H9 (cell line): ENCODE measurements around the gene ELFN2. TPM values are rescaled to one million over a fixed set of nuclear protein-coding genes. Genes with fewer than 3 reads are reported as not detected.

Experiments
- DNase-seq: peaks from one replicate; pipeline ENCODE4 v3.0.0-alpha.2; 2017
- H2AFZ ChIP-seq: one replicate; pipeline ENCODE4 v1.6.1; 2013; ENCODE audit warnings: mild to moderate bottlenecking, low read length, control low read depth, moderate library complexity
- H2AK5ac ChIP-seq: 2 replicates; pipeline ENCODE4 v1.6.1; 2013; ENCODE audit warnings: low read length, control low read depth, mixed read lengths; ENCODE audit not compliant: insufficient read length
- H2BK120ac ChIP-seq: one replicate; pipeline ENCODE4 v1.6.1; 2013; ENCODE audit warnings: low read depth, mild to moderate bottlenecking, low read length, control low read depth, inconsistent platforms; ENCODE audit not compliant: poor library complexity, severe bottlenecking
- H2BK12ac ChIP-seq: 2 replicates; pipeline ENCODE4 v1.6.1; 2013; ENCODE audit warnings: low read length, control low read depth, mixed read lengths, low read depth; ENCODE audit not compliant: insufficient read length
- H2BK15ac ChIP-seq: 2 replicates; pipeline ENCODE4 v1.6.1; 2013; ENCODE audit warnings: low read depth, low read length, control low read depth
- H2BK20ac ChIP-seq: one replicate; pipeline ENCODE4 v1.6.1; 2013; ENCODE audit warnings: low read depth, mild to moderate bottlenecking, low read length, control low read depth, inconsistent platforms; ENCODE audit not compliant: poor library complexity, severe bottlenecking
- H2BK5ac ChIP-seq: 2 replicates; pipeline ENCODE4 v1.6.1; 2013; ENCODE audit warnings: low read length, control low read depth, mixed read lengths; ENCODE audit not compliant: insufficient read length
- H3K14ac ChIP-seq: 2 replicates; pipeline ENCODE4 v1.6.1; 2013; ENCODE audit warnings: low read length, control low read depth; ENCODE audit not compliant: insufficient read depth
- H3K18ac ChIP-seq: 2 replicates; pipeline ENCODE4 v1.6.1; 2013; ENCODE audit warnings: low read depth, mild to moderate bottlenecking, mixed read lengths, low read length, control low read depth; ENCODE audit not compliant: insufficient read length
- H3K23ac ChIP-seq: 2 replicates; pipeline ENCODE4 v1.6.1; 2013; ENCODE audit warnings: low read length, control low read depth, mixed read lengths, low read depth; ENCODE audit not compliant: insufficient read length
- H3K23me2 ChIP-seq: 2 replicates; pipeline ENCODE4 v1.6.1; 2013; ENCODE audit warnings: low read depth, mild to moderate bottlenecking, mixed read lengths, low read length, control low read depth; ENCODE audit not compliant: insufficient read length, poor library complexity, severe bottlenecking
- H3K27ac ChIP-seq: 2 replicates; pipeline ENCODE4 v1.5.1; 2013; ENCODE audit warnings: low read length, control low read depth, mixed read lengths, low read depth; ENCODE audit not compliant: insufficient read length
- H3K27me3 ChIP-seq: 2 replicates; pipeline ENCODE4 v1.6.1; 2013; ENCODE audit warnings: low read length, control low read depth, inconsistent platforms; ENCODE audit not compliant: insufficient read depth
- H3K4ac ChIP-seq: 2 replicates; pipeline ENCODE4 v1.6.1; 2013; ENCODE audit warnings: low read depth, mild to moderate bottlenecking, control low read depth, inconsistent platforms, low read length, moderate library complexity
- H3K4me1 ChIP-seq: 2 replicates; pipeline ENCODE4 v1.6.1; 2013; ENCODE audit warnings: low read length, control low read depth, inconsistent platforms; ENCODE audit not compliant: insufficient read depth
- H3K4me2 ChIP-seq: 2 replicates; pipeline ENCODE4 v1.6.1; 2013; ENCODE audit warnings: low read length, control low read depth, mixed read lengths; ENCODE audit not compliant: insufficient read length, insufficient read depth
- H3K56ac ChIP-seq: 2 replicates; pipeline ENCODE4 v1.6.1; 2013; ENCODE audit warnings: low read depth, mild to moderate bottlenecking, mixed read lengths, low read length, control low read depth; ENCODE audit not compliant: insufficient read length
- H3K79me1 ChIP-seq: 2 replicates; pipeline ENCODE4 v1.6.1; 2013; ENCODE audit warnings: low read depth, mild to moderate bottlenecking, moderate library complexity, low read length, control low read depth, inconsistent platforms; ENCODE audit not compliant: insufficient read depth, poor library complexity, severe bottlenecking
- H3K79me2 ChIP-seq: 2 replicates; pipeline ENCODE4 v1.6.1; 2013; ENCODE audit warnings: low read length, control low read depth, inconsistent platforms; ENCODE audit not compliant: insufficient read depth
- H3K9ac ChIP-seq: 2 replicates; pipeline ENCODE4 v1.6.1; 2013; ENCODE audit warnings: low read length, control low read depth, mixed read lengths; ENCODE audit not compliant: insufficient read length; ENCODE audit errors: extremely low read depth
- H3K9me3 ChIP-seq: one replicate; pipeline ENCODE4 v1.6.1; 2013; ENCODE audit warnings: low read depth, low read length, inconsistent platforms; ENCODE audit not compliant: control insufficient read depth
- H3T11ph ChIP-seq: one replicate; pipeline ENCODE4 v1.6.1; 2013; ENCODE audit warnings: mild to moderate bottlenecking, low read length, control low read depth, inconsistent platforms
- H4K20me1 ChIP-seq: one replicate; pipeline ENCODE4 v1.6.1; 2013; ENCODE audit not compliant: control insufficient read depth, insufficient read length, insufficient read depth
- H4K5ac ChIP-seq: 2 replicates; pipeline ENCODE4 v1.6.1; 2013; ENCODE audit warnings: low read depth, mild to moderate bottlenecking, mixed read lengths, low read length, control low read depth; ENCODE audit not compliant: insufficient read length
- H4K8ac ChIP-seq: replicated peaks from 2 replicates; pipeline ENCODE4 v1.6.1; 2013; ENCODE audit warnings: low read length, control low read depth, mixed read lengths, low read depth; ENCODE audit not compliant: insufficient read length
- H4K91ac ChIP-seq: 2 replicates; pipeline ENCODE4 v1.6.1; 2013; ENCODE audit warnings: low read depth, mild to moderate bottlenecking, moderate library complexity, mixed read lengths, low read length, control low read depth; ENCODE audit not compliant: insufficient read length
- H3K27ac Mint-ChIP-seq, 3 experiments: 2 replicates in 2 of 3; 3 replicates in 1 of 3; pipeline ENCODE4 v1.8.0; 2020 to 2021; ENCODE audit warnings: mixed read lengths in 3 of 3, mild to moderate bottlenecking in 1 of 3, moderate library complexity in 1 of 3
- H3K27me3 Mint-ChIP-seq: 2 replicates; pipeline ENCODE4 v1.8.0; 2021; ENCODE audit warnings: low read depth, mild to moderate bottlenecking, moderate library complexity, mixed read lengths
- H3K36me3 Mint-ChIP-seq, 3 experiments: 2 replicates in 2 of 3; 3 replicates in 1 of 3; pipeline ENCODE4 v1.8.0; 2020 to 2021; ENCODE audit warnings: low read depth in 3 of 3, mixed read lengths in 3 of 3; ENCODE audit not compliant: insufficient read depth in 1 of 3
- H3K4me1 Mint-ChIP-seq, 2 experiments: 2 replicates each; pipeline ENCODE4 v1.8.0; 2020; ENCODE audit warnings: mixed read lengths in 2 of 2
- H3K4me3 Mint-ChIP-seq, 2 experiments: 2 replicates in 1 of 2; 3 replicates in 1 of 2; pipeline ENCODE4 v1.8.0; 2020 to 2021; ENCODE audit warnings: mild to moderate bottlenecking in 2 of 2, mixed read lengths in 2 of 2, moderate library complexity in 1 of 2
- H3K9me3 Mint-ChIP-seq, 2 experiments: 2 replicates in 1 of 2; 3 replicates in 1 of 2; pipeline ENCODE4 v1.8.0; 2020; ENCODE audit warnings: mild to moderate bottlenecking in 2 of 2, mixed read lengths in 2 of 2, moderate library complexity in 1 of 2
- CTCF ChIP-seq: fragments of 200-600 bp; sonication (generic); conservative IDR thresholded peaks from 3 replicates; pipeline ENCODE4 v1.8.0; 2021; ENCODE audit warnings: antibody characterized with exemption, mild to moderate bottlenecking
- WGBS: extraction: QIAGEN DNeasy Blood & Tissue Kit; methylation state at CpG from one replicate; pipeline ENCODE4 v1.1.7; 2013; ENCODE audit warnings: missing lambda C conversion rate, low lambda C conversion rate, mixed read lengths; ENCODE audit not compliant: insufficient read length; ENCODE audit errors: extremely low coverage; 5-methylcytosine and 5-hydroxymethylcytosine counted together
- total RNA-seq: library from RNA; stranded (reverse); gene quantifications from 2 replicates; pipeline ENCODE4 v1.2.1, GENCODE V29; 2021

ELFN2 gene
- total RNA-seq, 1 experiment from 2014 or later: 0.70 TPM

- no peaks in the 10 kb centered on the region; a peak in 1 of 5 replicates for H3K9me3 Mint-ChIP-seq
- Histone ChIP-seq H3K23me2 (no peaks in the 10 kb centered on the region), H2AFZ (no peak overlapping the region)
These were observed 31.9 kb upstream of the ELFN2 start for GRCh38 chr22:37459206-37459605.

More at GRCh38 chr22:37459206-37459605, 31.9 kb upstream of the ELFN2 start:
- no peak overlapping the region for H2BK120ac ChIP-seq
- no peak overlapping the region for H4K5ac ChIP-seq
- H3K79me1 ChIP-seq: no peaks in the 10 kb centered on the region
- H3K9me3 ChIP-seq: no peaks in the 10 kb centered on the region
- H3K14ac ChIP-seq: no peak overlapping the region
- H3K4ac ChIP-seq: no peak overlapping the region
- no peaks in the 10 kb centered on the region for H4K20me1 ChIP-seq
- H3K23ac ChIP-seq: no peak overlapping the region
- H4K91ac ChIP-seq: no peak overlapping the region
- no peak overlapping the region for H3K27ac ChIP-seq
- no peak overlapping the region for H4K8ac ChIP-seq
- no peak overlapping the region for H2AK5ac ChIP-seq
- H3K18ac ChIP-seq: no peak overlapping the region
- TF ChIP-seq CTCF: no peak
- no peak overlapping the region for H3K4me2 ChIP-seq
- no peak overlapping the region for H2BK20ac ChIP-seq
- DNase-seq: no peak
- no peak overlapping the region for H3K56ac ChIP-seq
- Mint-ChIP-seq H3K4me3 (no peak overlapping the region), H3K36me3 (no peaks in the 10 kb centered on the region), H3K4me1 (peaks cover 12 to 40% of the 10 kb centered on the region in 2 experiments), H3K27me3 (peaks cover 22% of the 10 kb centered on the region), H3K27ac (no peak overlapping the region)
- no peaks in the 10 kb centered on the region for H3K79me2 ChIP-seq
- no CpG with 5 or more reads among the region's 9 CpGs for WGBS
- no peak overlapping the region for H3T11ph ChIP-seq
- H2BK5ac ChIP-seq: no peak overlapping the region
- H3K4me1 ChIP-seq: no peaks in the 10 kb centered on the region
- no peak overlapping the region for H2BK12ac ChIP-seq
- no peaks in the 10 kb centered on the region for H3K27me3 ChIP-seq
- H2BK15ac ChIP-seq: no peak overlapping the region
- no peak overlapping the region for H3K9ac ChIP-seq
